CD4-positive, alpha-beta memory T cell (primary cell): ENCODE results near the gene KRT32. TPM values are rescaled to one million over a fixed set of nuclear protein-coding genes. Genes with fewer than 3 reads are reported as not detected.

Source experiments
- CTCF ChIA-PET: fragments of 350-600 bp; sonication (Branson Sonifier 250); formaldehyde crosslinking; loops from one replicate; lab custom pipeline; 2021; ENCODE audit warnings: inconsistent platforms; ENCODE audit not compliant: partially characterized antibody; lab: Charles Lee
- POLR2A ChIA-PET: fragments of 350-600 bp; sonication (Branson Sonifier 250); formaldehyde crosslinking; loops from one replicate; lab custom pipeline; 2021; ENCODE audit not compliant: partially characterized antibody; lab: Charles Lee
- DNase-seq, 5 donors: peaks; one replicate each; pipeline versions ENCODE4 v3.0.0 to v3.0.0-alpha.2; 2020 to 2022; ENCODE audit warnings: mixed read lengths in 1 of 5
- H3K27ac ChIP-seq: one replicate; pipeline ENCODE4 v1.7.0; 2013; ENCODE audit warnings: low read depth, low read length
- H3K27me3 ChIP-seq: 2 replicates; pipeline ENCODE4 v1.7.0; 2013; ENCODE audit warnings: mild to moderate bottlenecking, low read length, moderate library complexity; ENCODE audit not compliant: insufficient read depth
- H3K36me3 ChIP-seq: 2 replicates; pipeline ENCODE4 v1.7.0; 2013; ENCODE audit warnings: mild to moderate bottlenecking, low read length, moderate library complexity; ENCODE audit not compliant: insufficient read depth
- H3K4me1 ChIP-seq: 2 replicates; pipeline ENCODE4 v1.7.0; 2013; ENCODE audit warnings: mild to moderate bottlenecking, low read length, moderate library complexity; ENCODE audit not compliant: insufficient read depth
- H3K4me3 ChIP-seq, 2 donors: one replicate each; pipeline ENCODE4 v1.7.0; 2013; ENCODE audit warnings: low read length in 2 of 2, mild to moderate bottlenecking in 1 of 2
- H3K9me3 ChIP-seq, 2 donors: one replicate each; pipeline ENCODE4 v1.7.0; 2013; ENCODE audit warnings: low read length in 2 of 2, control low read depth in 1 of 2; ENCODE audit not compliant: control insufficient read depth in 1 of 2
- H3K27ac Mint-ChIP-seq, 7 donors: one replicate each; pipeline ENCODE4 v1.8.0; 2020 to 2021; ENCODE audit warnings: mixed read lengths in 7 of 7, mild to moderate bottlenecking in 6 of 7, inconsistent platforms in 3 of 7, moderate library complexity in 3 of 7
- H3K27me3 Mint-ChIP-seq, 2 donors: one replicate each; pipeline ENCODE4 v1.8.0; 2020 to 2021; ENCODE audit warnings: mixed read lengths in 2 of 2
- H3K36me3 Mint-ChIP-seq, 2 donors: one replicate each; pipeline ENCODE4 v1.8.0; 2020 to 2021; ENCODE audit warnings: mixed read lengths in 2 of 2, inconsistent platforms in 1 of 2, mild to moderate bottlenecking in 1 of 2
- H3K4me1 Mint-ChIP-seq, 4 donors: one replicate each; pipeline ENCODE4 v1.8.0; 2020 to 2021; ENCODE audit warnings: mixed read lengths in 4 of 4, mild to moderate bottlenecking in 1 of 4
- H3K4me3 Mint-ChIP-seq, 8 donors: one replicate each; pipeline ENCODE4 v1.8.0; 2020 to 2021; ENCODE audit warnings: mixed read lengths in 8 of 8, mild to moderate bottlenecking in 7 of 8, moderate library complexity in 6 of 8, inconsistent platforms in 3 of 8
- H3K9me3 Mint-ChIP-seq, 8 donors: one replicate each; pipeline ENCODE4 v1.8.0; 2020 to 2021; ENCODE audit warnings: mixed read lengths in 8 of 8, mild to moderate bottlenecking in 5 of 8, inconsistent platforms in 3 of 8, moderate library complexity in 1 of 8
- intact Hi-C: fragments of 100-400 bp; cut with micrococcal nuclease; formaldehyde crosslinking; loops from one replicate; pipeline ENCODE4 v1.15.1; 2023
- polyA plus RNA-seq, 2 donors: library from polyadenylated mRNA; unstranded; fragments of 300-500 nt; fragmentation: Illumina TruSeq; gene quantifications; one replicate each; pipeline ENCODE4 v1.2.3, GENCODE V29; 2021
- total RNA-seq, 2 experiments: library from RNA; stranded (reverse); gene quantifications; one replicate each; pipeline ENCODE4 v1.2.3, GENCODE V29; 2021

The KRT32 gene
- total and polyA plus RNA-seq, 4 experiments from 2014 or later: not detected

DNA sequence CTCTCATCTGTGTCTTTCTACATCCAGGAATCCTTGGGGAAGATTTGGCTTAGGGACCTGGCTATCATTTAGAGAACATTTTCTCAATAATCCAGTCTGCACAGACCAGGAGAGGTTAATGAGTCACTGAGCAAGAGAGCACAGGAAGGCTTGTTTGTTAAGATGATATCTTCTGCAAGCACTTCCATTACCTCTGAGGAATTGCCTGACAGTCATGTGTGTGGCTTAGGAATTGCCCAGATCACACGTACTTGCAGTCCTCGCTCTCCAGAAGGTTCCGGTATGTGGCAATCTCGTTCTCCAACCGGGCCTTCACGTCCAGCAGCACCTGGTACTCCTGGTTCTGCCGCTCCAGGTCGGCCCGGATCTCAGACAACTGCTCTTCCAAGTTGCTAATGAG, 46.1 kb downstream of the KRT32 start:
- Histone ChIP-seq H3K27ac (no peak overlapping the region), H3K9me3 (no peaks in the 10 kb centered on the region), H3K27me3 (no peaks in the 10 kb centered on the region), H3K4me1 (peaks cover 6% of the 10 kb centered on the region), H3K36me3 (no peaks in the 10 kb centered on the region), H3K4me3 (no peak overlapping the region)
- ChIA-PET CTCF (no interaction called here), POLR2A (no interaction called here)
- Mint-ChIP-seq H3K27ac (peak overlapping the region in 2 of 7 donors; percentile 32 to 39), H3K9me3 (no peaks in the 10 kb centered on the region), H3K36me3 (no peaks in the 10 kb centered on the region), H3K4me3 (no peak overlapping the region), H3K4me1 (peaks cover 10 to 28% (median 12%) of the 10 kb centered on the region in 4 donors), H3K27me3 (no peaks in the 10 kb centered on the region)
- no peak for DNase-seq
- intact Hi-C loops: no loop called here

GRCh38 chr17:41420134-41420533, 47.1 kb downstream of the KRT32 start:
- ChIA-PET CTCF (no interaction called here), POLR2A (no interaction called here)
- Mint-ChIP-seq H3K27ac (no peak overlapping the region), H3K4me1 (peaks cover 10 to 26% (median 13%) of the 10 kb centered on the region in 4 donors), H3K9me3 (no peaks in the 10 kb centered on the region), H3K4me3 (no peak overlapping the region), H3K27me3 (no peaks in the 10 kb centered on the region), H3K36me3 (no peaks in the 10 kb centered on the region)
- peaks cover 6% of the 10 kb centered on the region for H3K4me1 ChIP-seq
- no peaks in the 10 kb centered on the region for H3K36me3 ChIP-seq
- no peak for DNase-seq
- H3K27ac ChIP-seq: no peak overlapping the region
- H3K4me3 ChIP-seq: no peak overlapping the region
- no peaks in the 10 kb centered on the region for H3K27me3 ChIP-seq
- H3K9me3 ChIP-seq: no peaks in the 10 kb centered on the region
- intact Hi-C loops: no loop called here

- intact Hi-C loops: no loop called here
- Mint-ChIP-seq H3K4me1 (peaks cover 10 to 24% (median 13%) of the 10 kb centered on the region in 4 donors), H3K9me3 (no peaks in the 10 kb centered on the region), H3K27me3 (no peaks in the 10 kb centered on the region), H3K4me3 (peak overlapping the region in 1 of 8 donors; percentile 9), H3K36me3 (no peaks in the 10 kb centered on the region), H3K27ac (peak overlapping the region in 1 of 7 donors; percentile 75)
- peak in 2 of 5 donors; percentile 5 to 16 for DNase-seq
- CTCF ChIA-PET: no interaction called here
- Histone ChIP-seq H3K4me1 (peaks cover 6% of the 10 kb centered on the region), H3K9me3 (no peaks in the 10 kb centered on the region), H3K4me3 (no peak overlapping the region), H3K27ac (no peak overlapping the region), H3K27me3 (no peaks in the 10 kb centered on the region), H3K36me3 (no peaks in the 10 kb centered on the region)
- POLR2A ChIA-PET: no interaction called here
Measured at GRCh38 chr17:41419716-41420115, 47.5 kb downstream of the KRT32 start.

- POLR2A ChIA-PET: no interaction called here
- no peak overlapping the region for H3K27ac ChIP-seq
- CTCF ChIA-PET: interaction anchor here (0.9 to 1.7 kb wide), 3 partner anchors 10 to 66 kb away, joined by 3 to 5 read pairs (median 5); no protein-coding TSS in a partner anchor
- peaks cover 6% of the 10 kb centered on the region for H3K4me1 ChIP-seq
- no peak for DNase-seq
- peak overlapping the region in 2 of 7 donors; percentile 31 to 43 for H3K27ac Mint-ChIP-seq
- intact Hi-C loops: no loop called here
- peaks cover 10 to 24% (median 13%) of the 10 kb centered on the region in 4 donors for H3K4me1 Mint-ChIP-seq
- no peaks in the 10 kb centered on the region for H3K9me3 ChIP-seq
- no peaks in the 10 kb centered on the region for H3K9me3 Mint-ChIP-seq
- no peaks in the 10 kb centered on the region for H3K36me3 Mint-ChIP-seq
- H3K4me3 ChIP-seq: no peak overlapping the region
- H3K27me3 ChIP-seq: no peaks in the 10 kb centered on the region
- no peaks in the 10 kb centered on the region for H3K27me3 Mint-ChIP-seq
- no peaks in the 10 kb centered on the region for H3K36me3 ChIP-seq
- no peak overlapping the region for H3K4me3 Mint-ChIP-seq
Measured at GRCh38 chr17:41418116-41418860, 48.9 kb downstream of the KRT32 start.

DNA sequence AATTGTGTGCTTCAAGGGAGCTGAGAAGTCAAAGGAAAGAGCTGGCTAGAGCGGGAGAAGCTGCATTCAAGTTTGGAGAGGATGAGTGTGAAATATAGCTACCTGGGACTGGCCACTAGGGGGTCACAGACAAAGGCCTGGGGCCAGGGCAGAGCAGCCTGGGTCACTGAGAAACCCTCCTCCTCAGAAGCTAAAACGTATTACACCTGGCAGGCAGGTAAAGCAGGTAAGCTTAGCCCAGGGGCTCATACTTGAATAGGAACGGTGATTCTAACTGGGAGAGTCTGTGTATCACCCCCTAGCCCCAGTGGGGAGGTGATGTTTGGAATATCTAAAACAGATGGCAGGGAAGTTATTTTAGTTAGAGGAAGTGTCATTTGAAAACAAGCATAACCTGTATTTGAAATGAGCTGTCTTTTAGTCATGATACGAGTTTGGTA, 49.6 kb downstream of the KRT32 start:
- CTCF ChIA-PET: interaction anchor here (0.9 to 1.7 kb wide), 2 partner anchors 10 to 12 kb away, joined by 5 read pairs; no protein-coding TSS in a partner anchor

GRCh38 chr17:41417127-41417526, 50.1 kb downstream of the KRT32 start:
- Histone ChIP-seq H3K27ac (no peak overlapping the region), H3K4me3 (no peak overlapping the region), H3K4me1 (peaks cover 6% of the 10 kb centered on the region), H3K36me3 (no peaks in the 10 kb centered on the region), H3K9me3 (no peaks in the 10 kb centered on the region), H3K27me3 (no peaks in the 10 kb centered on the region)
- intact Hi-C loops: no loop called here
- CTCF ChIA-PET: interaction anchor here (1.7 kb wide), 1 partner anchor 12 kb away, joined by 5 read pairs; no protein-coding TSS in a partner anchor
- POLR2A ChIA-PET: no interaction called here
- H3K4me3 Mint-ChIP-seq: no peak overlapping the region
- no peaks in the 10 kb centered on the region for H3K36me3 Mint-ChIP-seq
- H3K27ac Mint-ChIP-seq: peak overlapping the region in 2 of 7 donors; percentile 47 to 70
- DNase-seq: no peak
- H3K9me3 Mint-ChIP-seq: no peaks in the 10 kb centered on the region
- H3K27me3 Mint-ChIP-seq: peaks cover 0 to 2% of the 10 kb centered on the region in 2 donors
- peaks cover 10 to 19% (median 13%) of the 10 kb centered on the region in 4 donors for H3K4me1 Mint-ChIP-seq

More for the DNA sequence above, 49.6 kb downstream of the KRT32 start:
- DNase-seq: no peak
- H3K4me3 ChIP-seq: no peak overlapping the region
- intact Hi-C loops: no loop called here
- H3K9me3 ChIP-seq: no peaks in the 10 kb centered on the region
- peaks cover 10 to 19% (median 13%) of the 10 kb centered on the region in 4 donors for H3K4me1 Mint-ChIP-seq
- H3K27me3 ChIP-seq: no peaks in the 10 kb centered on the region
- no peaks in the 10 kb centered on the region for H3K36me3 Mint-ChIP-seq
- no peaks in the 10 kb centered on the region for H3K9me3 Mint-ChIP-seq
- H3K27ac ChIP-seq: no peak overlapping the region
- H3K27ac Mint-ChIP-seq: peak overlapping the region in 4 of 7 donors; percentile 26 to 70 (median 40)
- H3K4me3 Mint-ChIP-seq: no peak overlapping the region
- peaks cover 0 to 2% of the 10 kb centered on the region in 2 donors for H3K27me3 Mint-ChIP-seq
- H3K4me1 ChIP-seq: peaks cover 6% of the 10 kb centered on the region
- no peaks in the 10 kb centered on the region for H3K36me3 ChIP-seq
- POLR2A ChIA-PET: no interaction called here

DNA sequence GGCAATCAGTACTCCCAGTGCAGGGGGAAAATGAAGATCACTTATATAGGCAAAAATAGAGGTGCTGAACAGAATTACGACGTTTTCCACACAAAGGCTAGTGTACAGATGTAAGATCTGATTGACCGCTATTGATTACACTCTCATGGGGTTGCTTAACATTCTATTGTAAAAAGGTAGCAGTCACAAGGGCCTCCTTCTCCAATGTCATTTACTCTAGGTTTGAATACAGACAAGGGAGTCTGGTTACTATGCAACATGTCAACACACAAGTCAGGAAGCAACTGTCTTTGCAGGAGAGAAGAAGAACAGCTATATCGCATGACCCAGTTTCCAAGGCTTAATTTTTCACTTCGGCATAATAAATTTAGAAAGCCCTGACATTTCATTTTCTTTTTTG, 50.7 kb downstream of the KRT32 start:
- CTCF ChIA-PET: no interaction called here

More for the DNA sequence above, 50.7 kb downstream of the KRT32 start:
- Mint-ChIP-seq H3K9me3 (no peaks in the 10 kb centered on the region), H3K27ac (no peak overlapping the region), H3K4me3 (no peak overlapping the region), H3K27me3 (peaks cover 0 to 2% of the 10 kb centered on the region in 2 donors), H3K4me1 (peaks cover 10 to 19% (median 13%) of the 10 kb centered on the region in 4 donors), H3K36me3 (no peaks in the 10 kb centered on the region)
- H3K36me3 ChIP-seq: no peaks in the 10 kb centered on the region
- H3K4me3 ChIP-seq: no peak overlapping the region
- no peak for DNase-seq
- no peaks in the 10 kb centered on the region for H3K9me3 ChIP-seq
- POLR2A ChIA-PET: no interaction called here
- no peak overlapping the region for H3K27ac ChIP-seq
- peaks cover 6% of the 10 kb centered on the region for H3K4me1 ChIP-seq
- intact Hi-C loops: no loop called here
- no peaks in the 10 kb centered on the region for H3K27me3 ChIP-seq
